Heart left ventricle (tissue), 16 donors: ENCODE results near the gene NCOA6. TPM values are rescaled to one million over a fixed set of nuclear protein-coding genes. Genes with fewer than 3 reads are reported as not detected.

Experiments
- ATAC-seq, 4 donors: fragments of 200-7000 bp; cut with Tn5 transposase; one replicate each; pipeline ENCODE4 v1.9.1; 2020 to 2022; ENCODE audit warnings: moderate library complexity in 4 of 4, mild to moderate bottlenecking in 3 of 4, moderate number of reproducible peaks in 1 of 4
- DNase-seq, 5 donors: peaks; one replicate each; pipeline ENCODE4 v3.0.0-alpha.2; 2020
- H3K27ac ChIP-seq, 12 donors: fragments of 200-600 bp; sonication (generic) in 4 of 12; one replicate each; pipeline versions ENCODE4 v1.5.0 to v1.8.0; 2016 to 2022; ENCODE audit warnings: mild to moderate bottlenecking in 2 of 12
- H3K27me3 ChIP-seq, 9 donors: fragments of 200-600 bp; sonication (generic) in 2 of 9; one replicate each; pipeline versions ENCODE4 v1.5.1 to v1.8.0; 2016 to 2022; ENCODE audit warnings: mild to moderate bottlenecking in 3 of 9
- H3K36me3 ChIP-seq, 9 donors: fragments of 200-600 bp; sonication (generic) in 2 of 9; one replicate each; pipeline versions ENCODE4 v1.5.0 to v1.8.0; 2018 to 2022; ENCODE audit warnings: mild to moderate bottlenecking in 2 of 9
- H3K4me1 ChIP-seq, 12 donors: fragments of 200-600 bp; sonication (generic) in 4 of 12; one replicate each; pipeline versions ENCODE4 v1.5.0 to v1.8.0; 2016 to 2022; ENCODE audit warnings: mild to moderate bottlenecking in 3 of 12
- H3K4me3 ChIP-seq, 12 donors: fragments of 200-600 bp; sonication (generic) in 4 of 12; one replicate each; pipeline versions ENCODE4 v1.5.0 to v1.8.0; 2017 to 2022; ENCODE audit warnings: mild to moderate bottlenecking in 9 of 12, moderate library complexity in 4 of 12
- H3K9me3 ChIP-seq, 12 donors: fragments of 200-600 bp; sonication (generic) in 4 of 12; one replicate each; pipeline versions ENCODE4 v1.5.0 to v1.8.0; 2016 to 2022; ENCODE audit warnings: mild to moderate bottlenecking in 1 of 12
- POLR2A ChIP-seq, 2 donors: fragments of 450-650 bp; IDR thresholded peaks; one replicate each; pipeline ENCODE4 v1.6.1; 2017; ENCODE audit warnings: antibody characterized with exemption in 2 of 2, mild to moderate bottlenecking in 2 of 2, moderate library complexity in 2 of 2
- WGBS, 4 donors: extraction: QIAGEN DNeasy Blood & Tissue Kit in 2 of 4; methylation state at CpG; one replicate each; pipeline versions ENCODE4 v1.1.5 to v1.1.7; 2013 to 2018; 5-methylcytosine and 5-hydroxymethylcytosine counted together
- intact Hi-C, 10 donors: fragments of 100-400 bp; cut with DNase I; formaldehyde crosslinking; loops; one replicate each; pipeline versions ENCODE4 v1.11.1 to v1.14.2; 2022
- polyA plus RNA-seq, 2 donors: library from polyadenylated mRNA; stranded (reverse); fragments of 200-250 nt; gene quantifications; one replicate each; pipeline ENCODE4 v1.2.3, GENCODE V29; 2013
- total RNA-seq, 9 donors: library from RNA; depleted of rRNA in 2 of 9; stranded (reverse); fragments of >200 nt in 2 of 9; fragmentation: NEBNext Ultra II Directional in 3 of 9; extraction: Animal tissue kit (Norgen Biotek cat#: 25700) in 3 of 9; gene quantifications; one replicate each; pipeline versions ENCODE4 v1.1.0 to v1.2.4, GENCODE V29; 2016 to 2023
- TF ChIP-seq, protein P1 (sequence below), 12 donors: fragments of 200-600 bp; sonication (generic) in 4 of 12; IDR thresholded peaks; one replicate each; pipeline versions ENCODE4 v1.5.0 to v1.8.0; 2018 to 2022; ENCODE audit warnings: antibody characterized with exemption in 12 of 12, mild to moderate bottlenecking in 5 of 12
- donor health status: ischemic (EF 13 %, LVEDD 7.1; RV severe dilation, severe dysfunction).
- donor health status: healthy with polysubstance abuse.
- donor health status: DM: no; HTN: yes; CAD: no.
- donor health status: DM: no; HTN: no; CAD: no.
- donor health status: ischemic (EF 25% LVEDD 6.9; RV normal size, moderate dysfunction).
- donor health status: ischemic (EF 25% LVEDD 5.7; RV mildly dilated, moderate dysfunction).
- donor health status: healthy.
- donor health status: DM: yes; HTN: yes; CAD: no.
- donor health status: ischemic (EF 35%, LVEDD 5.7; RV mildly dilated, moderate dysfunction).
- donor health status: nonischemic (EF 11% LVEDD 7.7; RV severe dilation, severe dysfunction).
- donor health status: DM: yes; HTN: yes; CAD: no.
- donor health status: PGD.
- donor health status: ischemic (EF 29% LVEDD 5.4; RV normal size, mild dysfunction).
- donor health status: nonischemic (EF 23%, LVEDD 6.1; RV moderate dilation, normal function).

Gene NCOA6
- total and polyA plus RNA-seq, 11 donors, result 13.0 to 34.0 (median 19.9) TPM

DNA sequence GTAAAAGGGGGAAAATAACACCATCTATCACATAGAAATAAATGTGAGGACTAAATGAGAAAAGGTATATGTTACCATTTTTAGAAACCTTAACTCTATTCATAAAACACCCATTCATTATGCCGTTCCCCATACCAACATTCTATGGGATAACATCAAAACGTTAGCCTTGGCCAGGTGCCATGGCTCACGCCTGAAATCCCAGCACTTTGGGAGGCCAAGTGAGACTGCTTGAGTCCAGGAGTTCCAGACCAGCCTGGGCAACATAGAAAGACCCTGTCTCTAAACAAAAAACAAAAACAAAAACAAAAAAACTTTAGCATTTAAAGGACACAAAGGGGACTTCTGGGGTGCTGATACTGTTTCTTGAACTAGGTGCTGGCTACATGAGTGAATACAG lies 149.9 kb downstream of the NCOA6 start:
- 24 to 30% (median 25%) methylated on average over 3 of the region's 3 CpGs for WGBS, 4 donors
- Histone ChIP-seq H3K4me3 (peak overlapping the region in 3 of 12 donors; percentile 71 to 95 (median 79)), H3K27me3 (no peaks in the 10 kb centered on the region), H3K36me3 (no peaks in the 10 kb centered on the region), H3K9me3 (no peaks in the 10 kb centered on the region), H3K4me1 (peaks cover 0 to 20% (median 9%) of the 10 kb centered on the region in 12 donors), H3K27ac (peak overlapping the region in 1 of 12 donors; percentile 80)
- intact Hi-C loops, result no loop called here
- DNase-seq, result no peak
- no peak for ATAC-seq
- TF ChIP-seq, protein P1, sequence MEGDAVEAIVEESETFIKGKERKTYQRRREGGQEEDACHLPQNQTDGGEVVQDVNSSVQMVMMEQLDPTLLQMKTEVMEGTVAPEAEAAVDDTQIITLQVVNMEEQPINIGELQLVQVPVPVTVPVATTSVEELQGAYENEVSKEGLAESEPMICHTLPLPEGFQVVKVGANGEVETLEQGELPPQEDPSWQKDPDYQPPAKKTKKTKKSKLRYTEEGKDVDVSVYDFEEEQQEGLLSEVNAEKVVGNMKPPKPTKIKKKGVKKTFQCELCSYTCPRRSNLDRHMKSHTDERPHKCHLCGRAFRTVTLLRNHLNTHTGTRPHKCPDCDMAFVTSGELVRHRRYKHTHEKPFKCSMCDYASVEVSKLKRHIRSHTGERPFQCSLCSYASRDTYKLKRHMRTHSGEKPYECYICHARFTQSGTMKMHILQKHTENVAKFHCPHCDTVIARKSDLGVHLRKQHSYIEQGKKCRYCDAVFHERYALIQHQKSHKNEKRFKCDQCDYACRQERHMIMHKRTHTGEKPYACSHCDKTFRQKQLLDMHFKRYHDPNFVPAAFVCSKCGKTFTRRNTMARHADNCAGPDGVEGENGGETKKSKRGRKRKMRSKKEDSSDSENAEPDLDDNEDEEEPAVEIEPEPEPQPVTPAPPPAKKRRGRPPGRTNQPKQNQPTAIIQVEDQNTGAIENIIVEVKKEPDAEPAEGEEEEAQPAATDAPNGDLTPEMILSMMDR (IDR thresholded peaks at IDR 0.05), result no peak
- TF ChIP-seq POLR2A (IDR thresholded peaks at IDR 0.05), result no peak

DNA sequence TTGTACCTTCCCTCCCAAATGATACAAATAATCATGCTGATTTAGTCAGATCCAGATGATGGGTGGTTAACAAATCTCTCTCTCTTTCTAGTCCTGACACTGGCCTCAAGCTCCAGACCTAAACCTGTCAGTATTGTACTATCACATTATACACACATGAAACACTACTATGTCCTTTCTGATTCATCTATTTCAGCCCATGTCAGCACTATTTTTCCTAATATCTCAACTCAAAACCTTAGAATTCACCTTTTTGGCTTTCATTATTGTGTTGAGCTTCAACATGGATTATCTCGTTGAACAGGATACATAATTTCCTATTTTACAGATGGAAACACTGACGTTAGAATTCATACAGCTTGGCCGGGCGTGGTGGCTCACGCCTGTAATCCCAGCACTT lies 152.0 kb downstream of the NCOA6 start:
- peaks cover 0 to 8% (median 0%) of the 10 kb centered on the region in 12 donors for H3K9me3 ChIP-seq
- H3K36me3 ChIP-seq, result no peaks in the 10 kb centered on the region
- ATAC-seq, result no peak
- no peak for DNase-seq
- 90 to 92% (median 91%) methylated on average over 5 of the region's 5 CpGs for WGBS, 4 donors
- H3K27me3 ChIP-seq, result no peaks in the 10 kb centered on the region
- H3K4me3 ChIP-seq, result no peak overlapping the region
- H3K4me1 ChIP-seq, result peaks cover 0 to 20% (median 9%) of the 10 kb centered on the region in 12 donors
- TF ChIP-seq, protein P1 (IDR thresholded peaks at IDR 0.05), result no peak
- TF ChIP-seq POLR2A (IDR thresholded peaks at IDR 0.05), result no peak
- no peak overlapping the region for H3K27ac ChIP-seq
- intact Hi-C loops, result no loop called here

DNA sequence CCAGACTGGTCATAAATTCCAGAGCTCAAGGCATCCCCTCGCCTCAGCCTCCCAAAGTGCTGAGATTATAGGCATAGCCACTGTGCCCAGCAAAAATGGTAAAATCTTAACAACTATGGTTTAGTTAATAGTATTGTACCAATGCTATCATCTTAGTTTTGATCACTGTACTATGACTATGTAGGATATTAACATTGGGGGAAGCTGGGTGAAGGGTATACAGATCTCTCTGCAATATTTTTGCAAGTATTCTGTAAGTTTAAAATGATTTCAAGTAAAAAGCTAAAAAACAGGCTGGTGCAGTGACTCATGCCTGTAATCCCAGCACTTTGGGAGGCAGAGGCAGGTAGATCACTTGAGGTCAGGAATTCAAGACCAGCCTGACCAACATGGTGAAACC lies 156.4 kb downstream of the NCOA6 start:
- H3K27me3 ChIP-seq, result no peaks in the 10 kb centered on the region
- H3K27ac ChIP-seq, result no peak overlapping the region
- DNase-seq, result no peak
- TF ChIP-seq, protein P1 (IDR thresholded peaks at IDR 0.05), result no peak
- TF ChIP-seq POLR2A (IDR thresholded peaks at IDR 0.05), result no peak
- no peaks in the 10 kb centered on the region for H3K36me3 ChIP-seq
- intact Hi-C loops, result no loop called here
- ATAC-seq, result no peak
- H3K4me3 ChIP-seq, result no peak overlapping the region
- H3K4me1 ChIP-seq, result no peaks in the 10 kb centered on the region
- WGBS, 4 donors, result 98 to 100% (median 99%) methylated on average over 1 of the region's 1 CpG
- H3K9me3 ChIP-seq, result peaks cover 0 to 8% (median 0%) of the 10 kb centered on the region in 12 donors

Other genes with a start within 250 kb of the NCOA6 start
- 10 to 100 TPM; 10.8 to 20.8 (median 15.0) TPM for gene PIGU, start 148.6 kb downstream of the NCOA6 start, total RNA-seq
- 10 to 100 TPM; 21.0 to 24.8 TPM for gene PIGU, start 148.6 kb downstream of the NCOA6 start, polyA plus RNA-seq
- 100 to 1,000 TPM in 5 of 9 donors, 10 to 100 TPM in 4; 70.4 to 176 (median 111) TPM for gene TP53INP2, start 121.3 kb downstream of the NCOA6 start, total RNA-seq
- gene TP53INP2, start 121.3 kb downstream of the NCOA6 start, polyA plus RNA-seq, result 10 to 100 TPM; 54.6 to 93.7 TPM
- 10 to 100 TPM in 8 of 9 donors, 1 to 10 TPM in 1; 7.9 to 30.7 (median 17.5) TPM for gene GGT7, start 47.2 kb upstream of the NCOA6 start, total RNA-seq
- 10 to 100 TPM; 13.0 to 22.1 TPM for gene GGT7, start 47.2 kb upstream of the NCOA6 start, polyA plus RNA-seq
- 100 to 1,000 TPM in 4 of 9 donors, 10 to 100 TPM in 5; 87.1 to 113 (median 99.7) TPM for gene ACSS2, start 51.0 kb upstream of the NCOA6 start, total RNA-seq
- 100 to 1,000 TPM in 1 of 2 donors, 10 to 100 TPM in 1; 72.6 to 117 TPM for gene ACSS2, start 51.0 kb upstream of the NCOA6 start, polyA plus RNA-seq
- gene GSS, start 130.2 kb upstream of the NCOA6 start, total RNA-seq, result 10 to 100 TPM; 17.8 to 38.1 (median 26.8) TPM
- 10 to 100 TPM; 32.3 to 38.7 TPM for gene GSS, start 130.2 kb upstream of the NCOA6 start, polyA plus RNA-seq
- 100 to 1,000 TPM in 7 of 9 donors, 10 to 100 TPM in 2; 50.7 to 306 (median 144) TPM for gene MYH7B, start 130.2 kb upstream of the NCOA6 start, total RNA-seq
- gene MYH7B, start 130.2 kb upstream of the NCOA6 start, polyA plus RNA-seq, result 100 to 1,000 TPM in 1 of 2 donors, 10 to 100 TPM in 1; 12.8 to 448 TPM